ENCODE data around the gene PLXNC1. TPM values are rescaled to one million over a fixed set of nuclear protein-coding genes. Genes with fewer than 3 reads are reported as not detected.

The PLXNC1 gene
- total and polyA plus RNA-seq, 2 of the 8 experiments (the other 6 are each of a cell fraction or from before 2014, with no cell fraction given): 0.83 to 2.0 TPM

- peaks cover 0 to 10% (median 4%) of the 10 kb centered on the region in 4 experiments; a peak in 6 of 7 replicates for H3K4me1 ChIP-seq (replicated peaks in 1 of 4; ENCODE audit: control insufficient read depth in 3 of 4, insufficient read depth in 4 of 4, low read length in 3 of 4)
- peaks cover 22 to 40% (median 30%) of the 10 kb centered on the region in 4 experiments for H3K27me3 ChIP-seq (replicated peaks in 1 of 4; ENCODE audit: control insufficient read depth in 3 of 4, extremely low read depth in 1 of 4, insufficient read depth in 3 of 4, low read length in 3 of 4)
- H4K91ac ChIP-seq (replicated peaks; ENCODE audit: insufficient read length, low read length): no peak overlapping the region
- 80% methylated on average over 3 of the region's 3 CpGs; no CpG with 5 or more reads in 1 of the 2 experiments for WGBS, 2 experiments (ENCODE audit: extremely low coverage in 1 of 2, insufficient coverage in 1 of 2, insufficient read length in 1 of 2, insufficient replicate concordance in 2 of 2, low coverage in 1 of 2, low lambda C conversion rate in 2 of 2, missing lambda C conversion rate in 1 of 2)
- no peak overlapping the region for H2AFZ ChIP-seq (ENCODE audit: low read length)
- H4K8ac ChIP-seq (ENCODE audit: extremely low read depth, insufficient read depth, low read length): no peak overlapping the region
- H2AK5ac ChIP-seq (ENCODE audit: low read depth, low read length): no peak overlapping the region
- H3K9ac ChIP-seq (replicated peaks in 1 of 4; ENCODE audit: extremely low read depth in 1 of 4, low read depth in 3 of 4, low read length in 3 of 4): no peak overlapping the region
- H4K5ac ChIP-seq (ENCODE audit: insufficient read length, low read depth, low read length): no peak overlapping the region
- no peaks in the 10 kb centered on the region for H3K9me3 ChIP-seq (ENCODE audit: insufficient read depth in 2 of 2, low read depth in 1 of 2, low read length in 1 of 2)
- no peak overlapping the region for H2BK120ac ChIP-seq (replicated peaks; ENCODE audit: low read depth, low read length)
- H4K20me1 ChIP-seq (replicated peaks in 1 of 2; ENCODE audit: control insufficient read depth in 1 of 2, insufficient read depth in 2 of 2, low read length in 2 of 2): peaks cover 0 to 2% of the 10 kb centered on the region in 2 experiments
- H2BK12ac ChIP-seq (ENCODE audit: low read depth, low read length): no peak overlapping the region
- no peak overlapping the region for H3K27ac ChIP-seq (ENCODE audit: low read depth, low read length)
- H3K4me3 ChIP-seq (ENCODE audit: extremely low read depth in 1 of 4, insufficient read depth in 2 of 4, low read depth in 3 of 4, low read length in 4 of 4): no peak overlapping the region
- no peaks in the 10 kb centered on the region for H3K79me2 ChIP-seq (ENCODE audit: control insufficient read depth in 1 of 2, insufficient read depth in 2 of 2, low read length in 2 of 2)
- no peak overlapping the region for H3K4ac ChIP-seq (replicated peaks; ENCODE audit: insufficient read length, low read depth, low read length)
- POLR2A ChIA-PET (ENCODE audit: partially characterized antibody): no interaction called here
- no peaks in the 10 kb centered on the region; a peak in 1 of 8 replicates for H3K36me3 ChIP-seq (ENCODE audit: control insufficient read depth in 2 of 4, insufficient read depth in 4 of 4, low read length in 3 of 4)
- H2BK15ac ChIP-seq (ENCODE audit: low read length): no peak overlapping the region
- H3K23me2 ChIP-seq (ENCODE audit: low read depth, low read length): peaks cover 14% of the 10 kb centered on the region; the same call in 1 of the 2 replicates
- no peak overlapping the region for H3K56ac ChIP-seq (replicated peaks; ENCODE audit: insufficient read length, low read depth, low read length)
- no peak for FAIRE-seq
- no peak overlapping the region for H2BK5ac ChIP-seq (ENCODE audit: low read depth, low read length)
- no peak overlapping the region for H3K23ac ChIP-seq (ENCODE audit: insufficient read length)
- H3K79me1 ChIP-seq (ENCODE audit: low read depth, low read length): no peaks in the 10 kb centered on the region
- no peak overlapping the region for H3K18ac ChIP-seq (ENCODE audit: extremely low read depth, low read length)
- CTCF ChIA-PET (ENCODE audit: partially characterized antibody): interaction anchor here (1.0 to 7.9 kb wide), 12 partner anchors 10 to 390 kb away, joined by 3 to 80 read pairs (median 3); no protein-coding TSS in a partner anchor
- H2BK20ac ChIP-seq (ENCODE audit: low read length): no peak overlapping the region
- H3K4me2 ChIP-seq (ENCODE audit: insufficient read depth in 1 of 2, low read depth in 2 of 2, low read length in 2 of 2): no peak overlapping the region
- no peak overlapping the region for H3K14ac ChIP-seq (ENCODE audit: insufficient read length)
- DNase-seq (ENCODE audit: low read depth in 1 of 2, low spot score in 2 of 2): peak in 1 of 2 experiments; percentile 13
- TF ChIP-seq TAF7 (optimal IDR thresholded peaks at IDR 0.05; ENCODE audit: borderline replicate concordance, low read depth, low read length) (no peak), RNF2 (IDR thresholded peaks at IDR 0.05; ENCODE audit: borderline replicate concordance, low read depth, low read length, missing control alignments, poor library complexity, severe bottlenecking) (no peak), CTBP2 (IDR thresholded peaks at IDR 0.05; ENCODE audit: borderline replicate concordance, insufficient read depth, insufficient read length, low read length) (no peak), SAP30 (IDR thresholded peaks at IDR 0.05; ENCODE audit: insufficient read depth, insufficient replicate concordance, low read length) (no peak), POU5F1 (IDR thresholded peaks at IDR 0.05; ENCODE audit: low read depth, low read length) (no peak), TCF12 (IDR thresholded peaks at IDR 0.05; ENCODE audit: low read depth, low read length) (no peak), SP4 (IDR thresholded peaks at IDR 0.05; ENCODE audit: low read length) (no peak), SIN3A (conservative IDR thresholded peaks at IDR 0.05 in 1 of 2, IDR thresholded peaks at IDR 0.05 in 1 of 2; ENCODE audit: low read depth in 1 of 2, low read length in 2 of 2) (no peak), RAD21 (IDR thresholded peaks at IDR 0.05 in 1 of 2, conservative IDR thresholded peaks at IDR 0.05 in 1 of 2; ENCODE audit: low read depth in 2 of 2, low read length in 2 of 2) (no peak), RFX5 (IDR thresholded peaks at IDR 0.05; ENCODE audit: borderline replicate concordance, low read depth, low read length) (no peak), KDM4A (IDR thresholded peaks at IDR 0.05; ENCODE audit: low read depth, low read length, severe bottlenecking) (no peak), SP1 (IDR thresholded peaks at IDR 0.05; ENCODE audit: low read depth, low read length) (no peak)
- TF ChIP-seq, protein P1, sequence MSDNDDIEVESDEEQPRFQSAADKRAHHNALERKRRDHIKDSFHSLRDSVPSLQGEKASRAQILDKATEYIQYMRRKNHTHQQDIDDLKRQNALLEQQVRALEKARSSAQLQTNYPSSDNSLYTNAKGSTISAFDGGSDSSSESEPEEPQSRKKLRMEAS (IDR thresholded peaks at IDR 0.05): no peak
Observed at GRCh38 chr12:94144781-94145180, 3.6 kb upstream of the PLXNC1 start.
